Endothelial cell of hepatic sinusoid (primary cell): Measurements from ENCODE around the gene ACTA1.
"Not testable (repeated sequence)": the region's sequence is repeated elsewhere in the genome, so short reads cannot be mapped to it uniquely, and the experiment has no call there.

Source experiments
- in situ Hi-C: cut with HindIII; loops from 2 replicates; pipeline ENCODE4 v1.10.0; 2017; ENCODE audit warnings: low sequenced_read_pairs

The ACTA1 gene

GRCh38 chr1:229445828-229446227 lies 11.9 kb upstream of the ACTA1 start:
- in situ Hi-C loops = loop anchor here (5.0 kb wide), 2 partner anchors 39 to 51 kb away; no protein-coding TSS in a partner anchor

GRCh38 chr1:229440851-229441537 lies 7.1 kb upstream of the ACTA1 start:
- in situ Hi-C loops = no loop called here

GRCh38 chr1:229438021-229438420 lies 4.1 kb upstream of the ACTA1 start:
- in situ Hi-C loops = no loop called here

- in situ Hi-C loops = no loop called here
Observed at GRCh38 chr1:229437443-229437842, 3.5 kb upstream of the ACTA1 start.

- in situ Hi-C loops = no loop called here
Observed at GRCh38 chr1:229436201-229436600, 2.3 kb upstream of the ACTA1 start.

GRCh38 chr1:229434641-229435051 lies 752 bp upstream of the ACTA1 start:
- in situ Hi-C loops = no loop called here

GRCh38 chr1:229433364-229434004 lies 410 bp downstream of the ACTA1 start:
- in situ Hi-C loops = no loop called here

- in situ Hi-C loops = no loop called here
Observed at GRCh38 chr1:229432905-229433304, 989 bp downstream of the ACTA1 start.

- in situ Hi-C loops = no loop called here
Observed at GRCh38 chr1:229432116-229432461, 1.8 kb downstream of the ACTA1 start.

- in situ Hi-C loops = no loop called here
Observed at GRCh38 chr1:229431284-229432115, 2.4 kb downstream of the ACTA1 start.

GRCh38 chr1:229430761-229431283 lies 3.1 kb downstream of the ACTA1 start:
- in situ Hi-C loops = no loop called here

GRCh38 chr1:229428256-229428655 lies 5.6 kb downstream of the ACTA1 start:
- in situ Hi-C loops = no loop called here

- in situ Hi-C loops = no loop called here
Observed at GRCh38 chr1:229427572-229427971, 6.3 kb downstream of the ACTA1 start.

GRCh38 chr1:229425564-229426159 lies 8.2 kb downstream of the ACTA1 start:
- in situ Hi-C loops = no loop called here

- in situ Hi-C loops = no loop called here
Observed at GRCh38 chr1:229420765-229421164, 13.1 kb downstream of the ACTA1 start.

GRCh38 chr1:229420224-229420623 lies 13.7 kb downstream of the ACTA1 start:
- in situ Hi-C loops = no loop called here

GRCh38 chr1:229418586-229418985 lies 15.3 kb downstream of the ACTA1 start:
- in situ Hi-C loops = not testable (repeated sequence)

- in situ Hi-C loops = not testable (repeated sequence)
Observed at GRCh38 chr1:229412810-229413209, 21.1 kb downstream of the ACTA1 start.

- in situ Hi-C loops = no loop called here
Observed at GRCh38 chr1:229412056-229412455, 21.8 kb downstream of the ACTA1 start.

GRCh38 chr1:229411434-229412055 lies 22.3 kb downstream of the ACTA1 start:
- in situ Hi-C loops = no loop called here
